GM21381 (cell line): ENCODE data around the gene RBM19.

ENCODE experiments used
- ATAC-seq: cut with Tn5 transposase; IDR thresholded peaks from one replicate; pipeline ENCODE4 v1.9.1; 2021; ENCODE audit warnings: mild to moderate bottlenecking, moderate library complexity; ENCODE audit not compliant: unreplicated experiment

Gene RBM19

GRCh38 chr12:113862590-113863454 is 103.3 kb downstream of the RBM19 start:
- ATAC-seq, result no peak

GRCh38 chr12:113861708-113862312 is 104.3 kb downstream of the RBM19 start:
- ATAC-seq, result no peak

- ATAC-seq, result no peak
Measured at GRCh38 chr12:113860950-113861349, 105.2 kb downstream of the RBM19 start.

- ATAC-seq, result no peak
Measured at GRCh38 chr12:113860059-113860820, 105.9 kb downstream of the RBM19 start.

GRCh38 chr12:113858841-113859386 is 107.2 kb downstream of the RBM19 start:
- no peak for ATAC-seq

- no peak for ATAC-seq
Measured at GRCh38 chr12:113857371-113857770, 108.8 kb downstream of the RBM19 start.

- ATAC-seq, result no peak
Measured at GRCh38 chr12:113855998-113856397, 110.1 kb downstream of the RBM19 start.

- no peak for ATAC-seq
Measured at GRCh38 chr12:113854385-113855142, 111.6 kb downstream of the RBM19 start.

GRCh38 chr12:113853491-113853890 is 112.6 kb downstream of the RBM19 start:
- ATAC-seq, result no peak

GRCh38 chr12:113852695-113853490 is 113.2 kb downstream of the RBM19 start:
- no peak for ATAC-seq

- no peak for ATAC-seq
Measured at GRCh38 chr12:113852264-113852663, 113.9 kb downstream of the RBM19 start.

GRCh38 chr12:113850309-113851056 is 115.6 kb downstream of the RBM19 start:
- no peak for ATAC-seq

- ATAC-seq, result no peak
Measured at GRCh38 chr12:113847856-113848255, 118.3 kb downstream of the RBM19 start.

- no peak for ATAC-seq
Measured at GRCh38 chr12:113846883-113847755, 119.0 kb downstream of the RBM19 start.

GRCh38 chr12:113845900-113846674 is 120.0 kb downstream of the RBM19 start:
- ATAC-seq, result no peak

GRCh38 chr12:113844495-113845210 is 121.5 kb downstream of the RBM19 start:
- ATAC-seq, result no peak

GRCh38 chr12:113842699-113843098 is 123.4 kb downstream of the RBM19 start:
- ATAC-seq, result no peak
